Measurements from ENCODE around the gene OR2V1. TPM values are rescaled to one million over a fixed set of nuclear protein-coding genes. Genes with fewer than 3 reads are reported as not detected.
A peak's percentile ranks its signal among the peaks of the same experiment; 100 is the strongest.
"Not testable (repeated sequence)": the region's sequence is repeated elsewhere in the genome, so short reads cannot be mapped to it uniquely, and the experiment has no call there.

Gene OR2V1
- total RNA-seq, 4 donors from 2014 or later = not detected

DNA sequence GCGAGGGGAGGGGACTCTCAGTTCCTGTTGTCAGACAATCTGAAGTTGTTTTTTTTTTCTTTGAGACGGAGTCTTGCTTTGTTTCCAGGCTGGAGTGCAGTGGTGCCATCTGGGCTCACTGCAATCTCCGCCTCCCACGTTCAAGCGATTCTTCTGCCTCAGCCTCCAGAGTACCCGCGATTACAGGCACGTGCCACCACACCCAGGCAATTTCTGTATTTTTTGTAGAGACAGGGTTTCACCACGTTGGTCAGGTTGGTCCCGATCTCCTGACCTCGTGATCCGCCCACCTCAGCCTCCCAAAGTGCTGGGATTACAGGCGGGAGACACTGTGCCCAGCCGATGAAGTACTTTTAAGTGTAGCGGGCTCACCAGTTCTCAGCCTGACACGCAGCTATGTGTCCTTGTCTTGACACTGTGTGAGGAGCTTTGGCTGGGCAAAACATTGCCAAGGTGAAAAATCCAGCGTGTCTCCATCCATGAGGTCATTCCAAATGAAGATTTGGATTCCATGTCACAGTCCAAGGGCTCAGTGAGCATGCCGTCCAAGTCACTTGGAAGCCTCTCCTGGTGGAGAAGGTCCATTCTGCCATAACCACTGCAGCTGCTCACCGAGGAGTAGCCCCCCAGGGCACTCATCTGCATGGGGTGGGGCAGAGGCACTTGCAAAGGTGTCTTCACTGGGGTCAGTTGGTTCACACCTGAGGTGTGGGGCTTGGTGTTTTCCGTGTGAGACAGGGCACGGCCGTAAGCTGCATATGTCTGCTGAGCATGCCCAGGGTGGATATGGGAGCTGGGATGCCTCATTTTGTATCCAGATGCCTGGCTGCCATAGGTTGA is 32.0 kb downstream of the OR2V1 start:
- Histone ChIP-seq H3K27me3 (no peaks in the 10 kb centered on the region), H3K27ac (no peak overlapping the region), H3K36me3 (no peaks in the 10 kb centered on the region), H3K4me3 (no peak overlapping the region), H3K9me3 (no peaks in the 10 kb centered on the region), H3K4me1 (no peaks in the 10 kb centered on the region)
- TF ChIP-seq POLR2A (IDR thresholded peaks at IDR 0.05) = no peak
- TF ChIP-seq, protein P1, sequence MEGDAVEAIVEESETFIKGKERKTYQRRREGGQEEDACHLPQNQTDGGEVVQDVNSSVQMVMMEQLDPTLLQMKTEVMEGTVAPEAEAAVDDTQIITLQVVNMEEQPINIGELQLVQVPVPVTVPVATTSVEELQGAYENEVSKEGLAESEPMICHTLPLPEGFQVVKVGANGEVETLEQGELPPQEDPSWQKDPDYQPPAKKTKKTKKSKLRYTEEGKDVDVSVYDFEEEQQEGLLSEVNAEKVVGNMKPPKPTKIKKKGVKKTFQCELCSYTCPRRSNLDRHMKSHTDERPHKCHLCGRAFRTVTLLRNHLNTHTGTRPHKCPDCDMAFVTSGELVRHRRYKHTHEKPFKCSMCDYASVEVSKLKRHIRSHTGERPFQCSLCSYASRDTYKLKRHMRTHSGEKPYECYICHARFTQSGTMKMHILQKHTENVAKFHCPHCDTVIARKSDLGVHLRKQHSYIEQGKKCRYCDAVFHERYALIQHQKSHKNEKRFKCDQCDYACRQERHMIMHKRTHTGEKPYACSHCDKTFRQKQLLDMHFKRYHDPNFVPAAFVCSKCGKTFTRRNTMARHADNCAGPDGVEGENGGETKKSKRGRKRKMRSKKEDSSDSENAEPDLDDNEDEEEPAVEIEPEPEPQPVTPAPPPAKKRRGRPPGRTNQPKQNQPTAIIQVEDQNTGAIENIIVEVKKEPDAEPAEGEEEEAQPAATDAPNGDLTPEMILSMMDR (IDR thresholded peaks at IDR 0.05) = no peak
- peak in 1 of 3 donors; percentile 27 for DNase-seq

GRCh38 chr5:181097759-181098491 is 33.0 kb downstream of the OR2V1 start:
- not testable (repeated sequence) for H3K9me3 ChIP-seq, DNase-seq, H3K4me3 ChIP-seq, H3K27ac ChIP-seq, H3K4me1 ChIP-seq, H3K27me3 ChIP-seq, H3K36me3 ChIP-seq

- H3K4me3 ChIP-seq, H3K9me3 ChIP-seq, H3K4me1 ChIP-seq, DNase-seq, H3K36me3 ChIP-seq, H3K27ac ChIP-seq, H3K27me3 ChIP-seq: not testable (repeated sequence)
These were observed 33.6 kb downstream of the OR2V1 start for GRCh38 chr5:181097383-181097753.

DNA sequence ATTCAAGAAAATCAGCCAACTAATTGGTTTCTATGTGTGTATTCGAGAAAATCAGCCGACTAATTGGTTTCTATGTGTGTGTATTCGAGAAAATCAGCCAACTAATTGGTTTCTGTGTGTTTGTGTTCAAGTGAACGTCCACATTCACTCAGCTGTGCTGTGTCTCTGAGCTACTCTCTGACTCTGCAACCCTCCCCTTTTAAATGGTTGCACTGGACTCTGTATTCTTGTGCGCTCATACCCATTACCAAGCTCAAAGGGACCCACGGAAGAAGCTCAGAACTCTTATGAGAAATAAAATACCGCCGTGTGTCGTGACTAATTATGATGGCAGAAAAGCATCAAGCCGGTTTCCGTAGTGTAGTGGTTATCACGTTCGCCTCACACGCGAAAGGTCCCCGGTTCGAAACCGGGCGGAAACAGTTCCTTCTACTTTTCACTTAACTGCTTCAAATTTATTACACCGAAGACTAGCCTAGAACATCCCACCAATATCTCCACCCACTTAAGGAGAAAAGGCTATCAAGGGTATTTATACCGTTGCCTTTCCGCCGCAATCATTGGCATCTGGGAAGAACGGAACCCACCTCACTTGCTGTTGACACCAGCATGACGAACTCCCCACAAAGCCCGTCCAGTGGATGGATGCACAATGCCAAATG is 34.1 kb downstream of the OR2V1 start:
- H3K4me3 ChIP-seq, DNase-seq, H3K27ac ChIP-seq, H3K9me3 ChIP-seq, H3K4me1 ChIP-seq, H3K27me3 ChIP-seq, H3K36me3 ChIP-seq: not testable (repeated sequence)

GRCh38 chr5:181095162-181095561 is 35.8 kb downstream of the OR2V1 start:
- DNase-seq, H3K27me3 ChIP-seq, H3K27ac ChIP-seq, H3K36me3 ChIP-seq, H3K9me3 ChIP-seq, H3K4me1 ChIP-seq, H3K4me3 ChIP-seq: not testable (repeated sequence)

- Histone ChIP-seq H3K4me1 (no peaks in the 10 kb centered on the region), H3K27me3 (no peaks in the 10 kb centered on the region), H3K9me3 (no peaks in the 10 kb centered on the region), H3K4me3 (no peak overlapping the region), H3K36me3 (no peaks in the 10 kb centered on the region), H3K27ac (no peak overlapping the region)
- DNase-seq = no peak
- TF ChIP-seq POLR2A (IDR thresholded peaks at IDR 0.05) = no peak
- TF ChIP-seq, protein P1 (IDR thresholded peaks at IDR 0.05) = no peak
These were observed 38.5 kb downstream of the OR2V1 start for GRCh38 chr5:181092428-181092827.

GRCh38 chr5:181088289-181088688 is 42.7 kb downstream of the OR2V1 start:
- Histone ChIP-seq H3K9me3 (no peaks in the 10 kb centered on the region), H3K27ac (no peak overlapping the region), H3K4me3 (no peak overlapping the region), H3K36me3 (no peaks in the 10 kb centered on the region), H3K27me3 (no peaks in the 10 kb centered on the region), H3K4me1 (no peaks in the 10 kb centered on the region)
- DNase-seq = no peak
- no peak for TF ChIP-seq POLR2A (IDR thresholded peaks at IDR 0.05)
- TF ChIP-seq, protein P1 (IDR thresholded peaks at IDR 0.05) = peak in 1 of 6 experiments; percentile 24

Measured in Peyer's patch (tissue), 4 donors.